Adrenal gland (tissue), 12 donors: ENCODE measurements around the gene ZRANB1. TPM values are rescaled to one million over a fixed set of nuclear protein-coding genes. Genes with fewer than 3 reads are reported as not detected.
A peak's percentile ranks its signal among the peaks of the same experiment; 100 is the strongest.

Experiments
- DNase-seq, 7 donors: peaks; one replicate each; pipeline ENCODE4 v3.0.0-alpha.2; 2019 to 2020
- H3K27ac ChIP-seq, 5 donors: fragments of 200-600 bp; sonication (generic) in 4 of 5; 1 replicate in 3 of 5; 2 replicates in 2 of 5; pipeline versions ENCODE4 v1.5.1 to v1.8.0; 2016 to 2020; ENCODE audit warnings: mild to moderate bottlenecking in 1 of 5
- H3K27me3 ChIP-seq: fragments of 200-600 bp; 2 replicates; pipeline ENCODE4 v1.8.0; 2021
- H3K36me3 ChIP-seq, 2 donors: fragments of 200-600 bp; replicated peaks in 1 of 2; 1 replicate in 1 of 2; 2 replicates in 1 of 2; pipeline versions ENCODE4 v1.5.1 to v1.8.0; 2018 to 2022
- H3K4me1 ChIP-seq, 2 donors: fragments of 200-600 bp; replicated peaks in 1 of 2; 1 replicate in 1 of 2; 2 replicates in 1 of 2; pipeline versions ENCODE4 v1.5.1 to v1.8.0; 2018 to 2021
- H3K4me3 ChIP-seq, 4 donors: fragments of 200-600 bp; sonication (generic) in 3 of 4; one replicate each; pipeline ENCODE4 v1.5.1; 2016 to 2018
- H3K9me3 ChIP-seq, 3 donors: fragments of 200-600 bp; sonication (generic) in 1 of 3; replicated peaks in 1 of 3; 1 replicate in 2 of 3; 2 replicates in 1 of 3; pipeline versions ENCODE4 v1.5.1 to v1.8.0; 2016 to 2021
- POLR2A ChIP-seq, 2 donors: fragments of 450-650 bp; IDR thresholded peaks; one replicate each; pipeline ENCODE4 v1.6.1; 2017; ENCODE audit warnings: antibody characterized with exemption in 2 of 2, mild to moderate bottlenecking in 2 of 2, moderate library complexity in 1 of 2
- WGBS, 4 donors: extraction: QIAGEN DNeasy Blood & Tissue Kit in 2 of 4; methylation state at CpG; one replicate each; pipeline versions ENCODE4 v1.1.5 to v1.1.7; 2013 to 2017; 5-methylcytosine and 5-hydroxymethylcytosine counted together
- intact Hi-C, 2 donors: fragments of 100-400 bp; cut with DNase I; formaldehyde crosslinking; loops; one replicate each; pipeline versions ENCODE4 v1.14.1 to v1.15.0; 2022 to 2023
- polyA plus RNA-seq, 3 donors: library from polyadenylated mRNA; stranded (reverse); fragments of 200-250 nt in 2 of 3; fragments of 350-450 nt in 1 of 3; fragmentation: Illumina TruSeq in 1 of 3; extraction: RNeasy Lipid Tissue Mini Kit (QIAGEN cat#74804) in 1 of 3; gene quantifications; one replicate each; pipeline ENCODE4 v1.2.3, GENCODE V29; 2013 to 2014
- total RNA-seq, 9 donors: library from RNA; depleted of rRNA in 4 of 9; stranded (reverse); fragments of >200 nt in 4 of 9; fragments of 120-200 nt in 1 of 9; fragmentation: NEBNext Ultra II Directional in 1 of 9; extraction: Animal tissue kit (Norgen Biotek cat#: 25700) in 1 of 9; gene quantifications; one replicate each; pipeline versions ENCODE4 v1.1.0 to v1.2.4, GENCODE V29; 2013 to 2023
- TF ChIP-seq, protein P1 (sequence below), 6 experiments: fragments of 450-650 bp in 4 of 6; fragments of 200-600 bp in 2 of 6; sonication (generic) in 1 of 6; IDR thresholded peaks; 1 replicate in 5 of 6; 2 replicates in 1 of 6; pipeline versions ENCODE4 v1.5.1 to v1.8.0; 2016 to 2021; ENCODE audit warnings: antibody characterized with exemption in 6 of 6, mild to moderate bottlenecking in 2 of 6, moderate library complexity in 1 of 6
- donor health status: healthy with polysubstance abuse.
- donor health status: Bipolar disorder and iron deficiency.
- donor health status: DM: yes; HTN: yes; CAD: no.
- donor health status: DM: no; HTN: no; CAD: no.
- donor health status: DM: no; HTN: no; CAD: no.
- donor health status: DM: yes; HTN: yes; CAD: no.

Gene ZRANB1
- total and polyA plus RNA-seq, 12 donors, result 20.2 to 64.7 (median 38.0) TPM

DNA sequence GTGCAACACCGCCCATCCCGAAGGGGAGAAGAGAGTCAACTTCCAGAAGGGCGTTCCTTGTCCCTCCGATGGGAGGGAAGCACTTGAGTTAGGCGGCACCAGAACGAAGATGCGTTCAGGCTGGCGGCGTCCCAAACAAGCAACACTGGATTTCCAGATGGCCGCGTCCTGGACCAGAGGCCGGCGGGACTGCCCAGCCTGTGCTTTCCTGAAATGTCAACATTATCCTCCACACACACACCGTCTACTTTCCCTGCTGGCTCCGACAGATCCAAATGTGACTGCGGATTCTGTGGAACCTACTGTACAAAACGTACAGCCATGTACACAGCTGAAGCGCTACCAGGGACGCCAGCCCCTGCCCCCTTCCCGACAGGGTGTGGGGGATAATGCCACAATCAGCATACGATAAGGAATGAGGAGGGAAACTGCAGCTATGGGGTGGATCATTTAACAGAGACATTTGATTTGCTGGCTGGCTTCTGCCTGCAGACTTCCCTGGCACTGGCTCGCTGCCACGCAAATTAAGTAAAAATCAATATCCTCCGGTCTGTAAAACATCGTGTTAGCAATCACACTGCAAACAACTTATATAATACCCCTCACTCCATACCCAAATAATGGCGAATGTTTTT lies 82.1 kb downstream of the ZRANB1 start:
- peaks cover 0 to 41% of the 10 kb centered on the region in 2 donors for H3K4me1 ChIP-seq
- no peaks in the 10 kb centered on the region for H3K9me3 ChIP-seq
- 44 to 72% (median 62%) methylated on average over 22 to 26 of the region's 26 CpGs for WGBS, 4 donors
- DNase-seq, result peak in 2 of 7 donors; percentile 49 to 84
- no peaks in the 10 kb centered on the region for H3K27me3 ChIP-seq
- intact Hi-C loops, result no loop called here
- no peak for TF ChIP-seq POLR2A (IDR thresholded peaks at IDR 0.05)
- TF ChIP-seq, protein P1, sequence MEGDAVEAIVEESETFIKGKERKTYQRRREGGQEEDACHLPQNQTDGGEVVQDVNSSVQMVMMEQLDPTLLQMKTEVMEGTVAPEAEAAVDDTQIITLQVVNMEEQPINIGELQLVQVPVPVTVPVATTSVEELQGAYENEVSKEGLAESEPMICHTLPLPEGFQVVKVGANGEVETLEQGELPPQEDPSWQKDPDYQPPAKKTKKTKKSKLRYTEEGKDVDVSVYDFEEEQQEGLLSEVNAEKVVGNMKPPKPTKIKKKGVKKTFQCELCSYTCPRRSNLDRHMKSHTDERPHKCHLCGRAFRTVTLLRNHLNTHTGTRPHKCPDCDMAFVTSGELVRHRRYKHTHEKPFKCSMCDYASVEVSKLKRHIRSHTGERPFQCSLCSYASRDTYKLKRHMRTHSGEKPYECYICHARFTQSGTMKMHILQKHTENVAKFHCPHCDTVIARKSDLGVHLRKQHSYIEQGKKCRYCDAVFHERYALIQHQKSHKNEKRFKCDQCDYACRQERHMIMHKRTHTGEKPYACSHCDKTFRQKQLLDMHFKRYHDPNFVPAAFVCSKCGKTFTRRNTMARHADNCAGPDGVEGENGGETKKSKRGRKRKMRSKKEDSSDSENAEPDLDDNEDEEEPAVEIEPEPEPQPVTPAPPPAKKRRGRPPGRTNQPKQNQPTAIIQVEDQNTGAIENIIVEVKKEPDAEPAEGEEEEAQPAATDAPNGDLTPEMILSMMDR (IDR thresholded peaks at IDR 0.05), result no peak
- H3K4me3 ChIP-seq, result no peak overlapping the region
- H3K27ac ChIP-seq, result peak overlapping the region in 2 of 5 donors; percentile 23 to 74
- H3K36me3 ChIP-seq, result peaks cover 0 to 8% of the 10 kb centered on the region in 2 donors

DNA sequence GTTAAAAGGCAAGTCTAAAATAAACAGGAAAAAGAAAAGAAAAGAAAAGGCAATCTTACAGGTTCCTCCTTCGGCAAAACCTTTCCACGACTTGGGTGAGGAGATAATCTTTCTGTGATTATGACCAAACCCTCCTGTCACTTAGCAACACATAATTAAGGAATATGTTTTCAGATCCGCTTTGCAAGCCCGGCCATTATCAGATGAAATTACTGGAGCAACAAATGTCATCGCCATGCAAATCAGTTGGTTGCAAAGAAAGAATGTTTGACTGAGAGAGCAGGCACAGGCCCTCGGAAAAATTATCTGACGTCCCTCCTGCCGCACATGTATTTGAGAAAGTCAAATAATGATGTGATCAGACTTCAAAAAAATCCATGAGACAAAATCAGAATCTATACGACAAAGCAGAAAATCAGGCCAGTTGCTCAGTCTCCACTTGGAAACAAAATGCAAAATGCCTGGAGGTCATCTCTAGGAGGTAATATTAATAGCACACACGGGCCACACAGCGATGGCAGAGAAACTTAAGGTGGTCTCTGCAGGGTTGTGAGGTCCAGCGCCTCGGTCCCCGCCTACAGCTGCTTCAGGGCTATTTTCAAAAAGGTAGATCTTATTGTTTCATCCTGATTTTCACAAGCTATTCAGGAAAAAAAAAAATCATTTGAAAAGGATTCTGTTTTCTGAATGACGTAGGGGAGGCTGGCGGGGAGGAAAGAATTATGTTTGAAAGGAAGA lies 82.7 kb downstream of the ZRANB1 start:
- no peak for DNase-seq
- 52 to 62% (median 57%) methylated on average over 16 of the region's 16 CpGs for WGBS, 4 donors
- Histone ChIP-seq H3K36me3 (peaks cover 0 to 8% of the 10 kb centered on the region in 2 donors), H3K27me3 (no peaks in the 10 kb centered on the region), H3K27ac (peak overlapping the region in 2 of 5 donors; percentile 23 to 74), H3K9me3 (no peaks in the 10 kb centered on the region), H3K4me3 (no peak overlapping the region), H3K4me1 (peaks cover 0 to 41% of the 10 kb centered on the region in 2 donors)
- TF ChIP-seq, protein P1 (IDR thresholded peaks at IDR 0.05), result no peak
- TF ChIP-seq POLR2A (IDR thresholded peaks at IDR 0.05), result no peak
- intact Hi-C loops, result no loop called here

DNA sequence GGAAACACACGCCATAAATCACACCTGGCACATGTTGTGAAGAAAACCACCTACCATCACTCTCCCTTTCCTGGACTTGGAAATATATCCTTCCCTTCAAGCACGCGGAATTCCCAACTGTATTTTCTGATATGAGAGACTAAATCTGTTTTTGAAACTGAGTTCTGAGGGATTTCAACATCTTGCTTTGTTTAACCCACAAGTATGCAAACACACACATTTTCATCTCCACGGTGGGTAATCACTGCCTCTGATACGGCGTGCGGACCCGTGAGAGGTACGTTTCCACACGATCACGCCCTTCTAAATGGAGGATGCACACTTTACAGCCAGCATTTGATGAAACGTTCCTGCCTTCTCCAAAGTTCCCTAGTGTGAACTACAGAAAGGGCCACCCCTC lies 83.4 kb downstream of the ZRANB1 start:
- no peak overlapping the region for H3K4me3 ChIP-seq
- no peaks in the 10 kb centered on the region for H3K27me3 ChIP-seq
- H3K36me3 ChIP-seq, result peaks cover 0 to 8% of the 10 kb centered on the region in 2 donors
- DNase-seq, result no peak
- peak overlapping the region in 1 of 5 donors; percentile 74 for H3K27ac ChIP-seq
- no peaks in the 10 kb centered on the region for H3K9me3 ChIP-seq
- 71 to 73% (median 71%) methylated on average over 12 of the region's 12 CpGs for WGBS, 4 donors
- no peak for TF ChIP-seq POLR2A (IDR thresholded peaks at IDR 0.05)
- TF ChIP-seq, protein P1 (IDR thresholded peaks at IDR 0.05), result no peak
- intact Hi-C loops, result no loop called here
- H3K4me1 ChIP-seq, result peaks cover 2 to 41% of the 10 kb centered on the region in 2 donors

DNA sequence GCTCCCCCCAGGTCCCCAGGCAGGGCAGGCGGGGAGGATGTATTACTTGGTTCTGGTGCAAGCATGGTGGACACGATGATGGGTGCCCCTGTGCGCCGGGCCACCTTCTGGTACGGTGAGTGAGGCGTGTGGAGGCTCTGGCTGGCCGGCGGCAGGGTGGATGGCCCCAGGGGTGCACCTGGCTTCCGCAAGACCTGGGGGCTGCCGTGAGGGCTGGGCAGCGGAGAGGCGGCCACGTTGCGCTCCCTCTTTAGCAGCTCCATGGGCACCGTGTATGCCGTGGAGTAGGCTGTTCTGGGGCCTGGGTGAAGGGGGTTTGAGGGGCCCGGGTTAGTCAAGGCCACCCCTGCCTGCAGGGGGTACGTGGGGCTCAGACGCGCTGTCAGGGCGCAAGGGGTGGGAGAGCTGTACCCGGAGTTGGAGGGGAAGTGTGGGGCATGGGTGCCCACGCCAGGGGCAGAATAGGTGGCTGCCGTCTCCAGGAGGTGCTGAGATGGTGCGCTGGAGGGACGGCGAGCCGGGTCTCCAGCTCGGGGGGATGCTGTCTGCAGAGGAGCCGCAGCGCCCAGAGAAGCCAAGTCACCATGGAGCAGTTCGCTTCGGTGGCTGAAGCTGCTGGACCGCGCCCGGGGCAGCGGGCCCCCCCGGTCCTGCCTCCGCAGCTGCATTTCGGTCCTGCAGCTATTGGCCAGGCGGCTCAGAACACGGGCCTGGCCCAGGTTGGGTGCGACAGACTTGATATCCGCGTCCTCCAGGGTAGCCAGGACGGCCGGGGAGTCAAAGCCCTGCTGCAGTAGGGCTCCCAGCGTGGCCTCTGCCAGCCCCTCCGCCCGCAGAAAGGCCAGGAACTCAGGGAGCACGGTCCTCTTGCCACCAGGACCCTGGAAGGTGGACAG lies 84.4 kb downstream of the ZRANB1 start:
- H3K4me3 ChIP-seq, result no peak overlapping the region
- no peaks in the 10 kb centered on the region for H3K9me3 ChIP-seq
- H3K4me1 ChIP-seq, result peaks cover 6 to 44% of the 10 kb centered on the region in 2 donors
- intact Hi-C loops, result no loop called here
- H3K36me3 ChIP-seq, result peaks cover 0 to 8% of the 10 kb centered on the region in 2 donors
- no peaks in the 10 kb centered on the region for H3K27me3 ChIP-seq
- TF ChIP-seq, protein P1 (IDR thresholded peaks at IDR 0.05), result no peak
- no peak for TF ChIP-seq POLR2A (IDR thresholded peaks at IDR 0.05)
- H3K27ac ChIP-seq, result peak overlapping the region in 1 of 5 donors; percentile 74
- no peak for DNase-seq
- 91 to 95% (median 95%) methylated on average over 12 to 51 of the region's 51 CpGs for WGBS, 4 donors
